HG03378 (cell line): ENCODE results near the gene AKT1.

Experiments
- ATAC-seq: cut with Tn5 transposase; IDR thresholded peaks from one replicate; pipeline ENCODE4 v1.9.1; 2021; ENCODE audit warnings: mild to moderate bottlenecking, moderate library complexity; ENCODE audit not compliant: unreplicated experiment

Gene AKT1

GRCh38 chr14:104786726-104787675 is 8.5 kb downstream of the AKT1 start:
- no peak for ATAC-seq

GRCh38 chr14:104786091-104786586 is 9.4 kb downstream of the AKT1 start:
- no peak for ATAC-seq

- ATAC-seq = no peak
These were observed 9.9 kb downstream of the AKT1 start for GRCh38 chr14:104785708-104786080.

GRCh38 chr14:104784846-104785707 is 10.5 kb downstream of the AKT1 start:
- no peak for ATAC-seq

GRCh38 chr14:104784218-104784568 is 11.4 kb downstream of the AKT1 start:
- ATAC-seq = no peak

GRCh38 chr14:104783484-104784217 is 11.9 kb downstream of the AKT1 start:
- ATAC-seq = no peak

GRCh38 chr14:104782808-104783139 is 12.8 kb downstream of the AKT1 start:
- ATAC-seq = no peak

- no peak for ATAC-seq
These were observed 13.3 kb downstream of the AKT1 start for GRCh38 chr14:104782086-104782807.

- ATAC-seq = no peak
These were observed 14.1 kb downstream of the AKT1 start for GRCh38 chr14:104781271-104782077.

GRCh38 chr14:104780513-104781030 is 15.0 kb downstream of the AKT1 start:
- no peak for ATAC-seq

GRCh38 chr14:104779776-104780512 is 15.6 kb downstream of the AKT1 start:
- no peak for ATAC-seq

GRCh38 chr14:104778694-104779331 is 16.7 kb downstream of the AKT1 start:
- ATAC-seq = no peak

GRCh38 chr14:104777808-104778249 is 17.7 kb downstream of the AKT1 start:
- ATAC-seq = no peak

GRCh38 chr14:104776961-104777807 is 18.4 kb downstream of the AKT1 start:
- ATAC-seq = no peak

GRCh38 chr14:104776481-104776880 is 19.1 kb downstream of the AKT1 start:
- ATAC-seq = no peak

- ATAC-seq = no peak
These were observed 20.5 kb downstream of the AKT1 start for GRCh38 chr14:104775073-104775489.

- no peak for ATAC-seq
These were observed 21.0 kb downstream of the AKT1 start for GRCh38 chr14:104774453-104775072.
